ENCODE data around the gene RDH8. TPM values are rescaled to one million over a fixed set of nuclear protein-coding genes. Genes with fewer than 3 reads are reported as not detected.

The RDH8 gene
- total and polyA plus RNA-seq, 2 of the 4 experiments (the other 2 are of a cell fraction) = 0.18 TPM; not detected in 1

DNA sequence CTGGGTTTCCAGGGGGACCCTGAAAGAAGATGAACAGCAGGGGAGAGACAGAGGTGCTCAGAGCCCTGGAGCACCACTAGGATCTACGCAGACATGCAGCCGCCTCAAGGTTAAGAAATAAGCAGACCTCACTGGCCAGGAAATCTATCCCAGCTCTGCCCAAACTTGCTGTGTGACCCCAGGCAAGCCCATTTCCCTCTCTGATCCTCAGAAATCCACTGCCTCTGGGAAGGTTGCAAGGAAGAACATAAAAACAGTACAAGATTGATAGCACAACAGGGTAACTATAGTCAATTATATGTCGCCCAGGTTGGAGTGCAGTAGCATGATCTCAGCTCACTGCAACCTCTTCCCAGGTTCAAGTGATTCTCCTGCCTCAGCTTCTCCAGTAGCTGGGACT is 23.8 kb upstream of the RDH8 start:
- in situ Hi-C loops (cut with MboI; ENCODE audit: low sequenced_read_pairs) = no loop called here
- dilution Hi-C loops (cut with HindIII; ENCODE audit: low sequenced_read_pairs, unreplicated experiment) = no loop called here
- no peak overlapping the region for H3K18ac ChIP-seq (ENCODE audit: low read depth, low read length)
- no peaks in the 10 kb centered on the region for H3K9me3 ChIP-seq (ENCODE audit: control insufficient read depth, insufficient read depth, low read length)
- no peaks in the 10 kb centered on the region for H4K20me1 ChIP-seq (ENCODE audit: insufficient read depth, low read length)
- no peak overlapping the region for H2BK120ac ChIP-seq (ENCODE audit: low read depth, low read length)
- H3K14ac ChIP-seq (replicated peaks; ENCODE audit: low read depth, low read length) = no peak overlapping the region
- H2BK5ac ChIP-seq (ENCODE audit: low read depth, low read length, poor library complexity, severe bottlenecking) = no peak overlapping the region
- BruUV-seq (replicated peaks) = no TSS peak
- H2AFZ ChIP-seq (replicated peaks; ENCODE audit: low read length, poor library complexity) = no peak overlapping the region
- H4K5ac ChIP-seq (ENCODE audit: low read depth, low read length) = no peak overlapping the region
- H3K27ac ChIP-seq (ENCODE audit: insufficient read depth, low read length) = no peak overlapping the region
- no peak overlapping the region for H4K8ac ChIP-seq (ENCODE audit: low read depth in 2 of 2, low read length in 2 of 2)
- no peak overlapping the region for H3K4me3 ChIP-seq (ENCODE audit: insufficient read depth, low read depth, low read length)
- TF ChIP-seq BHLHE40 (IDR thresholded peaks at IDR 0.05; ENCODE audit: low read depth, low read length) (no peak), MAFK (IDR thresholded peaks at IDR 0.05; ENCODE audit: low read depth, low read length) (no peak), POLR2A (IDR thresholded peaks at IDR 0.05; ENCODE audit: low read depth, low read length) (no peak), NFE2L2 (IDR thresholded peaks at IDR 0.05; ENCODE audit: low read depth, low read length) (no peak), CTCF (conservative IDR thresholded peaks at IDR 0.05; ENCODE audit: low read depth, low read length) (no peak), MAZ (IDR thresholded peaks at IDR 0.05; ENCODE audit: borderline replicate concordance, low read depth, low read length) (no peak), RAD21 (IDR thresholded peaks at IDR 0.05; ENCODE audit: low read length) (no peak), CHD1 (IDR thresholded peaks at IDR 0.05; ENCODE audit: low read depth, low read length) (no peak)
- TF ChIP-seq, protein P1, sequence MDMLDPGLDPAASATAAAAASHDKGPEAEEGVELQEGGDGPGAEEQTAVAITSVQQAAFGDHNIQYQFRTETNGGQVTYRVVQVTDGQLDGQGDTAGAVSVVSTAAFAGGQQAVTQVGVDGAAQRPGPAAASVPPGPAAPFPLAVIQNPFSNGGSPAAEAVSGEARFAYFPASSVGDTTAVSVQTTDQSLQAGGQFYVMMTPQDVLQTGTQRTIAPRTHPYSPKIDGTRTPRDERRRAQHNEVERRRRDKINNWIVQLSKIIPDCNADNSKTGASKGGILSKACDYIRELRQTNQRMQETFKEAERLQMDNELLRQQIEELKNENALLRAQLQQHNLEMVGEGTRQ (IDR thresholded peaks at IDR 0.05; ENCODE audit: low read depth, low read length) = no peak
- POLR2A ChIA-PET (ENCODE audit: unreplicated experiment) = no interaction called here
- intact Hi-C loops (cut with micrococcal nuclease) = no loop called here
- H2BK15ac ChIP-seq (ENCODE audit: low read depth, low read length) = no peak overlapping the region
- peaks cover 6% of the 10 kb centered on the region for H3K4me1 ChIP-seq (ENCODE audit: control insufficient read depth, insufficient read depth, low read length)
- peaks cover 2% of the 10 kb centered on the region for H3K36me3 ChIP-seq (ENCODE audit: control insufficient read depth, insufficient read depth, low read length)
- ATAC-seq (ENCODE audit: low read depth) (no peak), DNase-seq (no peak)
- H4K91ac ChIP-seq (ENCODE audit: insufficient read depth, low read depth, low read length) = no peak overlapping the region
- no peak overlapping the region for H2AK5ac ChIP-seq (ENCODE audit: low read depth, low read length)
- H3K9me1 ChIP-seq (ENCODE audit: insufficient read depth, low read length) = no peaks in the 10 kb centered on the region
- no peak overlapping the region for H3K23ac ChIP-seq (ENCODE audit: low read depth, low read length)
- CTCF ChIA-PET = interaction anchor here (0.7 to 3.2 kb wide), 2 partner anchors 12 to 360 kb away, joined by 3 to 10 read pairs; no protein-coding TSS in a partner anchor
- WGBS, 2 experiments (ENCODE audit: extremely low coverage in 2 of 2, insufficient read length in 1 of 2) = 92% methylated on average over 2 of the region's 3 CpGs; no CpG with 5 or more reads in 1 of the 2 experiments
- H3K27me3 ChIP-seq (ENCODE audit: control insufficient read depth, insufficient read depth, low read length) = no peaks in the 10 kb centered on the region
- H3K4ac ChIP-seq (ENCODE audit: low read depth, low read length) = no peak overlapping the region
- no peak overlapping the region for H3K56ac ChIP-seq (ENCODE audit: extremely low read depth, insufficient read depth, low read length)
- no peak overlapping the region for H3K4me2 ChIP-seq (ENCODE audit: low read depth, low read length)
- no peak overlapping the region for H2BK20ac ChIP-seq (ENCODE audit: low read depth, low read length)
- H2AK9ac ChIP-seq (replicated peaks; ENCODE audit: low read depth, low read length, poor library complexity) = no peak overlapping the region
- H3K9ac ChIP-seq (ENCODE audit: low read depth, low read length) = no peak overlapping the region
- H3K79me1 ChIP-seq (ENCODE audit: low read depth in 1 of 2, low read length in 2 of 2) = no peaks in the 10 kb centered on the region
